ENCODE measurements around the gene ATP13A3. TPM values are rescaled to one million over a fixed set of nuclear protein-coding genes. Genes with fewer than 3 reads are reported as not detected.

Gene ATP13A3
- total RNA-seq, 1 experiment from 2014 or later, result 78.3 TPM

GRCh38 chr3:194365978-194366490 is 120.8 kb downstream of the ATP13A3 start:
- ChIA-PET CTCF (no interaction called here), POLR2A (no interaction called here)
- H3K27ac Mint-ChIP-seq, result no peak overlapping the region
- no peaks in the 10 kb centered on the region for H3K9me3 Mint-ChIP-seq
- ATAC-seq (no peak), DNase-seq (ENCODE audit: low spot score) (no peak)
- TF ChIP-seq, protein P1, sequence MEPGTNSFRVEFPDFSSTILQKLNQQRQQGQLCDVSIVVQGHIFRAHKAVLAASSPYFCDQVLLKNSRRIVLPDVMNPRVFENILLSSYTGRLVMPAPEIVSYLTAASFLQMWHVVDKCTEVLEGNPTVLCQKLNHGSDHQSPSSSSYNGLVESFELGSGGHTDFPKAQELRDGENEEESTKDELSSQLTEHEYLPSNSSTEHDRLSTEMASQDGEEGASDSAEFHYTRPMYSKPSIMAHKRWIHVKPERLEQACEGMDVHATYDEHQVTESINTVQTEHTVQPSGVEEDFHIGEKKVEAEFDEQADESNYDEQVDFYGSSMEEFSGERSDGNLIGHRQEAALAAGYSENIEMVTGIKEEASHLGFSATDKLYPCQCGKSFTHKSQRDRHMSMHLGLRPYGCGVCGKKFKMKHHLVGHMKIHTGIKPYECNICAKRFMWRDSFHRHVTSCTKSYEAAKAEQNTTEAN (CRISPR knock-in tag; IDR thresholded peaks at IDR 0.05), result no peak
- TF ChIP-seq ZNF396 (CRISPR knock-in tag; IDR thresholded peaks at IDR 0.05; ENCODE audit: borderline replicate concordance), result no peak
- no peak for TF ChIP-seq PREB (CRISPR knock-in tag; IDR thresholded peaks at IDR 0.05; ENCODE audit: borderline replicate concordance)
- TF ChIP-seq HMGA2 (CRISPR knock-in tag; IDR thresholded peaks at IDR 0.05), result no peak
- TF ChIP-seq, protein P2, sequence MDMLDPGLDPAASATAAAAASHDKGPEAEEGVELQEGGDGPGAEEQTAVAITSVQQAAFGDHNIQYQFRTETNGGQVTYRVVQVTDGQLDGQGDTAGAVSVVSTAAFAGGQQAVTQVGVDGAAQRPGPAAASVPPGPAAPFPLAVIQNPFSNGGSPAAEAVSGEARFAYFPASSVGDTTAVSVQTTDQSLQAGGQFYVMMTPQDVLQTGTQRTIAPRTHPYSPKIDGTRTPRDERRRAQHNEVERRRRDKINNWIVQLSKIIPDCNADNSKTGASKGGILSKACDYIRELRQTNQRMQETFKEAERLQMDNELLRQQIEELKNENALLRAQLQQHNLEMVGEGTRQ (CRISPR knock-in tag; IDR thresholded peaks at IDR 0.05), result no peak
- no peak for TF ChIP-seq SP1 (CRISPR knock-in tag; conservative IDR thresholded peaks at IDR 0.05)
- no peak for TF ChIP-seq CBFB (CRISPR knock-in tag; IDR thresholded peaks at IDR 0.05; ENCODE audit: low read depth)
- TF ChIP-seq TCF7 (CRISPR knock-in tag; IDR thresholded peaks at IDR 0.05; ENCODE audit: low read depth), result no peak
- no peak for TF ChIP-seq OVOL2 (CRISPR knock-in tag; IDR thresholded peaks at IDR 0.05; ENCODE audit: borderline replicate concordance)
- TF ChIP-seq ESRRA (CRISPR knock-in tag; IDR thresholded peaks at IDR 0.05; ENCODE audit: borderline replicate concordance), result no peak
- TF ChIP-seq ELF4 (CRISPR knock-in tag; IDR thresholded peaks at IDR 0.05; ENCODE audit: low read depth), result no peak
- TF ChIP-seq, protein P3, sequence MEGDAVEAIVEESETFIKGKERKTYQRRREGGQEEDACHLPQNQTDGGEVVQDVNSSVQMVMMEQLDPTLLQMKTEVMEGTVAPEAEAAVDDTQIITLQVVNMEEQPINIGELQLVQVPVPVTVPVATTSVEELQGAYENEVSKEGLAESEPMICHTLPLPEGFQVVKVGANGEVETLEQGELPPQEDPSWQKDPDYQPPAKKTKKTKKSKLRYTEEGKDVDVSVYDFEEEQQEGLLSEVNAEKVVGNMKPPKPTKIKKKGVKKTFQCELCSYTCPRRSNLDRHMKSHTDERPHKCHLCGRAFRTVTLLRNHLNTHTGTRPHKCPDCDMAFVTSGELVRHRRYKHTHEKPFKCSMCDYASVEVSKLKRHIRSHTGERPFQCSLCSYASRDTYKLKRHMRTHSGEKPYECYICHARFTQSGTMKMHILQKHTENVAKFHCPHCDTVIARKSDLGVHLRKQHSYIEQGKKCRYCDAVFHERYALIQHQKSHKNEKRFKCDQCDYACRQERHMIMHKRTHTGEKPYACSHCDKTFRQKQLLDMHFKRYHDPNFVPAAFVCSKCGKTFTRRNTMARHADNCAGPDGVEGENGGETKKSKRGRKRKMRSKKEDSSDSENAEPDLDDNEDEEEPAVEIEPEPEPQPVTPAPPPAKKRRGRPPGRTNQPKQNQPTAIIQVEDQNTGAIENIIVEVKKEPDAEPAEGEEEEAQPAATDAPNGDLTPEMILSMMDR (IDR thresholded peaks at IDR 0.05), result no peak
- no peak for TF ChIP-seq ZSCAN18 (CRISPR knock-in tag; IDR thresholded peaks at IDR 0.05)
- no peak for TF ChIP-seq NFYB (CRISPR knock-in tag; conservative IDR thresholded peaks at IDR 0.05; ENCODE audit: low read depth)
- TF ChIP-seq, protein P4, sequence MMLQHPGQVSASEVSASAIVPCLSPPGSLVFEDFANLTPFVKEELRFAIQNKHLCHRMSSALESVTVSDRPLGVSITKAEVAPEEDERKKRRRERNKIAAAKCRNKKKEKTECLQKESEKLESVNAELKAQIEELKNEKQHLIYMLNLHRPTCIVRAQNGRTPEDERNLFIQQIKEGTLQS (CRISPR knock-in tag; conservative IDR thresholded peaks at IDR 0.05), result no peak
- TF ChIP-seq, protein P5, sequence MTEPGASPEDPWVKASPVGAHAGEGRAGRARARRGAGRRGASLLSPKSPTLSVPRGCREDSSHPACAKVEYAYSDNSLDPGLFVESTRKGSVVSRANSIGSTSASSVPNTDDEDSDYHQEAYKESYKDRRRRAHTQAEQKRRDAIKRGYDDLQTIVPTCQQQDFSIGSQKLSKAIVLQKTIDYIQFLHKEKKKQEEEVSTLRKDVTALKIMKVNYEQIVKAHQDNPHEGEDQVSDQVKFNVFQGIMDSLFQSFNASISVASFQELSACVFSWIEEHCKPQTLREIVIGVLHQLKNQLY (CRISPR knock-in tag; IDR thresholded peaks at IDR 0.05), result no peak
- TF ChIP-seq E2F5 (CRISPR knock-in tag; IDR thresholded peaks at IDR 0.05), result no peak
- TF ChIP-seq, protein P6, sequence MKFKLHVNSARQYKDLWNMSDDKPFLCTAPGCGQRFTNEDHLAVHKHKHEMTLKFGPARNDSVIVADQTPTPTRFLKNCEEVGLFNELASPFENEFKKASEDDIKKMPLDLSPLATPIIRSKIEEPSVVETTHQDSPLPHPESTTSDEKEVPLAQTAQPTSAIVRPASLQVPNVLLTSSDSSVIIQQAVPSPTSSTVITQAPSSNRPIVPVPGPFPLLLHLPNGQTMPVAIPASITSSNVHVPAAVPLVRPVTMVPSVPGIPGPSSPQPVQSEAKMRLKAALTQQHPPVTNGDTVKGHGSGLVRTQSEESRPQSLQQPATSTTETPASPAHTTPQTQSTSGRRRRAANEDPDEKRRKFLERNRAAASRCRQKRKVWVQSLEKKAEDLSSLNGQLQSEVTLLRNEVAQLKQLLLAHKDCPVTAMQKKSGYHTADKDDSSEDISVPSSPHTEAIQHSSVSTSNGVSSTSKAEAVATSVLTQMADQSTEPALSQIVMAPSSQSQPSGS (CRISPR knock-in tag; IDR thresholded peaks at IDR 0.05; ENCODE audit: borderline replicate concordance, low read depth), result no peak
- H3K4me3 Mint-ChIP-seq, result no peak overlapping the region
- H3K4me1 Mint-ChIP-seq, result peaks cover 24% of the 10 kb centered on the region
- no peaks in the 10 kb centered on the region for H3K36me3 Mint-ChIP-seq
- peaks cover 16% of the 10 kb centered on the region for H3K27me3 Mint-ChIP-seq (ENCODE audit: low read depth)

Measured in WTC11 (cell line).